HUES48 (cell line): ENCODE results near the gene SEMA4D.

Experiments used
- H3K27ac ChIP-seq: one replicate; pipeline ENCODE4 v1.7.0; 2013; ENCODE audit warnings: low read depth, low read length, inconsistent platforms
- H3K27me3 ChIP-seq: 2 replicates; pipeline ENCODE4 v1.6.1; 2013; ENCODE audit warnings: mild to moderate bottlenecking, low read length; ENCODE audit not compliant: control insufficient read depth, insufficient read depth
- H3K36me3 ChIP-seq: 2 replicates; pipeline ENCODE4 v1.6.1; 2013; ENCODE audit warnings: low read length; ENCODE audit not compliant: control insufficient read depth, insufficient read depth
- H3K4me1 ChIP-seq: 2 replicates; pipeline ENCODE4 v1.6.1; 2013; ENCODE audit warnings: mild to moderate bottlenecking, low read length; ENCODE audit not compliant: control insufficient read depth, insufficient read depth
- H3K4me3 ChIP-seq: 2 replicates; pipeline ENCODE4 v1.5.1; 2013; ENCODE audit warnings: mild to moderate bottlenecking, low read depth, low read length
- H3K9ac ChIP-seq: 2 replicates; pipeline ENCODE4 v1.6.1; 2013; ENCODE audit warnings: mild to moderate bottlenecking, low read depth, low read length, moderate library complexity
- H3K9me3 ChIP-seq: 2 replicates; pipeline ENCODE4 v1.6.1; 2013; ENCODE audit warnings: low read length; ENCODE audit not compliant: control insufficient read depth, insufficient read depth

SEMA4D gene

GRCh38 chr9:89364666-89365531, 133.0 kb downstream of the SEMA4D start:
- H3K4me1 ChIP-seq: no peaks in the 10 kb centered on the region
- no peak overlapping the region for H3K4me3 ChIP-seq
- no peak overlapping the region for H3K9ac ChIP-seq
- H3K36me3 ChIP-seq: peaks cover 28% of the 10 kb centered on the region
- H3K27me3 ChIP-seq: no peaks in the 10 kb centered on the region
- H3K27ac ChIP-seq: no peak overlapping the region
- no peaks in the 10 kb centered on the region for H3K9me3 ChIP-seq

- Histone ChIP-seq H3K9me3 (no peaks in the 10 kb centered on the region), H3K36me3 (peaks cover 36% of the 10 kb centered on the region), H3K9ac (no peak overlapping the region), H3K4me3 (no peak overlapping the region), H3K4me1 (no peaks in the 10 kb centered on the region), H3K27me3 (no peaks in the 10 kb centered on the region), H3K27ac (no peak overlapping the region)
Measured at GRCh38 chr9:89363921-89364665, 133.8 kb downstream of the SEMA4D start.

- H3K27me3 ChIP-seq: no peaks in the 10 kb centered on the region
- no peak overlapping the region for H3K27ac ChIP-seq
- H3K9me3 ChIP-seq: no peaks in the 10 kb centered on the region
- no peaks in the 10 kb centered on the region for H3K4me1 ChIP-seq
- H3K4me3 ChIP-seq: no peak overlapping the region
- H3K9ac ChIP-seq: no peak overlapping the region
- peaks cover 44% of the 10 kb centered on the region for H3K36me3 ChIP-seq
Measured at GRCh38 chr9:89363311-89363670, 134.6 kb downstream of the SEMA4D start.

- Histone ChIP-seq H3K36me3 (peaks cover 49% of the 10 kb centered on the region), H3K4me3 (no peak overlapping the region)
Measured at GRCh38 chr9:89362647-89363310, 135.1 kb downstream of the SEMA4D start.

GRCh38 chr9:89361816-89362646, 135.9 kb downstream of the SEMA4D start:
- Histone ChIP-seq H3K4me3 (no peak overlapping the region), H3K27me3 (no peaks in the 10 kb centered on the region), H3K9ac (no peak overlapping the region), H3K27ac (no peak overlapping the region), H3K9me3 (no peaks in the 10 kb centered on the region), H3K4me1 (no peaks in the 10 kb centered on the region), H3K36me3 (peaks cover 57% of the 10 kb centered on the region)

More at GRCh38 chr9:89362647-89363310, 135.1 kb downstream of the SEMA4D start:
- Histone ChIP-seq H3K27me3 (no peaks in the 10 kb centered on the region), H3K9me3 (no peaks in the 10 kb centered on the region), H3K9ac (no peak overlapping the region), H3K27ac (no peak overlapping the region), H3K4me1 (no peaks in the 10 kb centered on the region)

GRCh38 chr9:89361031-89361430, 136.9 kb downstream of the SEMA4D start:
- peaks cover 67% of the 10 kb centered on the region for H3K36me3 ChIP-seq
- H3K4me3 ChIP-seq: no peak overlapping the region

GRCh38 chr9:89360465-89360864, 137.4 kb downstream of the SEMA4D start:
- H3K9me3 ChIP-seq: no peaks in the 10 kb centered on the region
- H3K27me3 ChIP-seq: no peaks in the 10 kb centered on the region
- no peak overlapping the region for H3K4me3 ChIP-seq
- H3K36me3 ChIP-seq: peaks cover 72% of the 10 kb centered on the region
- no peaks in the 10 kb centered on the region for H3K4me1 ChIP-seq
- H3K27ac ChIP-seq: no peak overlapping the region
- H3K9ac ChIP-seq: no peak overlapping the region

More at GRCh38 chr9:89361031-89361430, 136.9 kb downstream of the SEMA4D start:
- Histone ChIP-seq H3K4me1 (no peaks in the 10 kb centered on the region), H3K27ac (no peak overlapping the region), H3K9me3 (no peaks in the 10 kb centered on the region), H3K27me3 (no peaks in the 10 kb centered on the region), H3K9ac (no peak overlapping the region)

GRCh38 chr9:89359751-89360261, 138.1 kb downstream of the SEMA4D start:
- H3K27ac ChIP-seq: no peak overlapping the region
- peaks cover 79% of the 10 kb centered on the region for H3K36me3 ChIP-seq
- no peak overlapping the region for H3K4me3 ChIP-seq
- H3K27me3 ChIP-seq: no peaks in the 10 kb centered on the region
- H3K9ac ChIP-seq: no peak overlapping the region
- no peaks in the 10 kb centered on the region for H3K4me1 ChIP-seq
- no peaks in the 10 kb centered on the region for H3K9me3 ChIP-seq

GRCh38 chr9:89358985-89359384, 138.9 kb downstream of the SEMA4D start:
- no peaks in the 10 kb centered on the region for H3K9me3 ChIP-seq
- H3K36me3 ChIP-seq: peaks cover 87% of the 10 kb centered on the region
- H3K27me3 ChIP-seq: no peaks in the 10 kb centered on the region
- H3K4me3 ChIP-seq: no peak overlapping the region
- no peak overlapping the region for H3K27ac ChIP-seq
- H3K4me1 ChIP-seq: no peaks in the 10 kb centered on the region
- H3K9ac ChIP-seq: no peak overlapping the region

- Histone ChIP-seq H3K27ac (no peak overlapping the region), H3K4me3 (no peak overlapping the region), H3K9ac (no peak overlapping the region), H3K27me3 (no peaks in the 10 kb centered on the region), H3K4me1 (no peaks in the 10 kb centered on the region), H3K9me3 (no peaks in the 10 kb centered on the region), H3K36me3 (peaks cover 92% of the 10 kb centered on the region)
Measured at GRCh38 chr9:89358376-89358916, 139.5 kb downstream of the SEMA4D start.
